NCI-H1105 (cell line): ENCODE measurements around the gene RPH3AL.

Experiments used
- DNase-seq: peaks from one replicate; lab custom pipeline; 2025; lab: John Stamatoyannopoulos, UW

The RPH3AL gene

GRCh38 chr17:353213-353837 lies 718 bp upstream of the RPH3AL start:
- no peak for DNase-seq

GRCh38 chr17:351875-352420 lies 659 bp downstream of the RPH3AL start:
- no peak for DNase-seq

GRCh38 chr17:351449-351738 lies 1.2 kb downstream of the RPH3AL start:
- DNase-seq: no peak

- DNase-seq: no peak
Observed at GRCh38 chr17:350706-351448, 1.7 kb downstream of the RPH3AL start.

- no peak for DNase-seq
Observed at GRCh38 chr17:349666-350065, 2.9 kb downstream of the RPH3AL start.

GRCh38 chr17:348692-349425 lies 3.7 kb downstream of the RPH3AL start:
- no peak for DNase-seq

- no peak for DNase-seq
Observed at GRCh38 chr17:348012-348411, 4.6 kb downstream of the RPH3AL start.

GRCh38 chr17:347309-347899 lies 5.2 kb downstream of the RPH3AL start:
- DNase-seq: no peak

- DNase-seq: no peak
Observed at GRCh38 chr17:345992-346785, 6.4 kb downstream of the RPH3AL start.

- DNase-seq: no peak
Observed at GRCh38 chr17:345261-345660, 7.3 kb downstream of the RPH3AL start.

GRCh38 chr17:343875-344752 lies 8.5 kb downstream of the RPH3AL start:
- no peak for DNase-seq

- DNase-seq: no peak
Observed at GRCh38 chr17:343211-343610, 9.4 kb downstream of the RPH3AL start.

GRCh38 chr17:340074-340473 lies 12.5 kb downstream of the RPH3AL start:
- no peak for DNase-seq

- peak; percentile 52 for DNase-seq
Observed at GRCh38 chr17:339193-340061, 13.2 kb downstream of the RPH3AL start.

GRCh38 chr17:338442-339192 lies 14.0 kb downstream of the RPH3AL start:
- no peak for DNase-seq

- DNase-seq: no peak
Observed at GRCh38 chr17:337866-338265, 14.7 kb downstream of the RPH3AL start.

- DNase-seq: no peak
Observed at GRCh38 chr17:337453-337852, 15.2 kb downstream of the RPH3AL start.

- no peak for DNase-seq
Observed at GRCh38 chr17:337022-337420, 15.6 kb downstream of the RPH3AL start.
